Neuronal stem cell (in vitro differentiated cells): ENCODE measurements around the gene MGRN1.

Source experiments
- DNase-seq: peaks from one replicate; pipeline ENCODE4 v3.0.0-alpha.2; 2013; ENCODE audit warnings: low spot score
- H2AFZ ChIP-seq: one replicate; pipeline ENCODE4 v1.6.1; 2013; ENCODE audit warnings: mild to moderate bottlenecking, low read length, inconsistent platforms
- H2AK5ac ChIP-seq: 2 replicates; pipeline ENCODE4 v1.6.1; 2013; ENCODE audit warnings: low read depth, mild to moderate bottlenecking, inconsistent platforms, low read length, moderate library complexity, mixed read lengths
- H2BK120ac ChIP-seq: 2 replicates; pipeline ENCODE4 v1.6.1; 2013; ENCODE audit warnings: low read depth, mild to moderate bottlenecking, inconsistent platforms, low read length, moderate library complexity, mixed read lengths
- H2BK12ac ChIP-seq: one replicate; pipeline ENCODE4 v1.6.1; 2013; ENCODE audit warnings: low read length, inconsistent platforms
- H2BK15ac ChIP-seq: 2 replicates; pipeline ENCODE4 v1.6.1; 2013; ENCODE audit warnings: mild to moderate bottlenecking, low read length, inconsistent platforms, mixed read lengths
- H2BK5ac ChIP-seq: one replicate; pipeline ENCODE4 v1.6.1; 2013; ENCODE audit warnings: inconsistent platforms, mild to moderate bottlenecking, low read length, moderate library complexity
- H3K14ac ChIP-seq: one replicate; pipeline ENCODE4 v1.6.1; 2013; ENCODE audit warnings: low read length, inconsistent platforms
- H3K18ac ChIP-seq: 2 replicates; pipeline ENCODE4 v1.6.1; 2013; ENCODE audit warnings: low read length, inconsistent platforms
- H3K23ac ChIP-seq: 2 replicates; pipeline ENCODE4 v1.6.1; 2013; ENCODE audit warnings: low read depth, mild to moderate bottlenecking, mixed read lengths, low read length, inconsistent platforms; ENCODE audit not compliant: poor library complexity
- H3K27ac ChIP-seq: replicated peaks from 3 replicates; pipeline ENCODE4 v1.5.1; 2013; ENCODE audit warnings: low read length, inconsistent platforms
- H3K27me3 ChIP-seq, 3 experiments: 2 replicates each; pipeline ENCODE4 v1.6.1; 2013; ENCODE audit warnings: low read length in 3 of 3, mild to moderate bottlenecking in 2 of 3, inconsistent platforms in 1 of 3, low read depth in 1 of 3, mixed read lengths in 1 of 3, moderate library complexity in 1 of 3; ENCODE audit not compliant: control insufficient read depth in 3 of 3, insufficient read depth in 3 of 3
- H3K36me3 ChIP-seq, 2 donors: replicated peaks in 1 of 2; 2 replicates each; pipeline ENCODE4 v1.6.1; 2013; ENCODE audit warnings: low read length in 2 of 2; ENCODE audit not compliant: control insufficient read depth in 2 of 2, insufficient read depth in 2 of 2
- H3K4ac ChIP-seq: 2 replicates; pipeline ENCODE4 v1.6.1; 2013; ENCODE audit warnings: inconsistent platforms, mild to moderate bottlenecking, low read length, moderate library complexity
- H3K4me1 ChIP-seq, 2 donors: 1 replicate in 1 of 2; 2 replicates in 1 of 2; pipeline ENCODE4 v1.6.1; 2013; ENCODE audit warnings: low read length in 2 of 2, low read depth in 1 of 2; ENCODE audit not compliant: control insufficient read depth in 2 of 2, insufficient read depth in 1 of 2
- H3K4me2 ChIP-seq: one replicate; pipeline ENCODE4 v1.6.1; 2013; ENCODE audit warnings: mild to moderate bottlenecking, low read length, inconsistent platforms; ENCODE audit not compliant: insufficient read depth, poor library complexity, severe bottlenecking
- H3K4me3 ChIP-seq, 2 donors: 2 replicates each; pipeline ENCODE4 v1.5.1; 2013; ENCODE audit warnings: low read length in 2 of 2, mild to moderate bottlenecking in 2 of 2, inconsistent platforms in 1 of 2, moderate library complexity in 1 of 2
- H3K79me1 ChIP-seq: one replicate; pipeline ENCODE4 v1.6.1; 2013; ENCODE audit warnings: low read depth, mild to moderate bottlenecking, inconsistent platforms, low read length, moderate library complexity
- H3K9ac ChIP-seq: one replicate; pipeline ENCODE4 v1.6.1; 2013; ENCODE audit warnings: mild to moderate bottlenecking, low read depth, low read length, inconsistent platforms; ENCODE audit not compliant: poor library complexity
- H3K9me3 ChIP-seq, 2 donors: replicated peaks in 1 of 2; 2 replicates each; pipeline versions ENCODE3 to v1.6.1; 2013; ENCODE audit warnings: low read length in 2 of 2, mild to moderate bottlenecking in 2 of 2, inconsistent platforms in 1 of 2, low read depth in 1 of 2, mixed read lengths in 1 of 2, moderate library complexity in 1 of 2; ENCODE audit not compliant: control insufficient read depth in 2 of 2, insufficient read depth in 1 of 2
- H4K8ac ChIP-seq: one replicate; pipeline ENCODE4 v1.6.1; 2013; ENCODE audit warnings: low read depth, mild to moderate bottlenecking, inconsistent platforms, low read length, moderate library complexity
- H4K91ac ChIP-seq: one replicate; pipeline ENCODE4 v1.6.1; 2013; ENCODE audit warnings: low read length, low read depth, mild to moderate bottlenecking, inconsistent platforms; ENCODE audit not compliant: poor library complexity
- WGBS, 2 donors: extraction: QIAGEN DNeasy Blood & Tissue Kit; methylation state at CpG; one replicate each; pipeline ENCODE4 v1.1.7; 2013; ENCODE audit warnings: missing lambda C conversion rate in 2 of 2, mixed read lengths in 1 of 2; ENCODE audit not compliant: insufficient read length in 2 of 2, insufficient replicate concordance in 1 of 2; ENCODE audit errors: extremely low coverage in 2 of 2; 5-methylcytosine and 5-hydroxymethylcytosine counted together

Gene MGRN1

DNA sequence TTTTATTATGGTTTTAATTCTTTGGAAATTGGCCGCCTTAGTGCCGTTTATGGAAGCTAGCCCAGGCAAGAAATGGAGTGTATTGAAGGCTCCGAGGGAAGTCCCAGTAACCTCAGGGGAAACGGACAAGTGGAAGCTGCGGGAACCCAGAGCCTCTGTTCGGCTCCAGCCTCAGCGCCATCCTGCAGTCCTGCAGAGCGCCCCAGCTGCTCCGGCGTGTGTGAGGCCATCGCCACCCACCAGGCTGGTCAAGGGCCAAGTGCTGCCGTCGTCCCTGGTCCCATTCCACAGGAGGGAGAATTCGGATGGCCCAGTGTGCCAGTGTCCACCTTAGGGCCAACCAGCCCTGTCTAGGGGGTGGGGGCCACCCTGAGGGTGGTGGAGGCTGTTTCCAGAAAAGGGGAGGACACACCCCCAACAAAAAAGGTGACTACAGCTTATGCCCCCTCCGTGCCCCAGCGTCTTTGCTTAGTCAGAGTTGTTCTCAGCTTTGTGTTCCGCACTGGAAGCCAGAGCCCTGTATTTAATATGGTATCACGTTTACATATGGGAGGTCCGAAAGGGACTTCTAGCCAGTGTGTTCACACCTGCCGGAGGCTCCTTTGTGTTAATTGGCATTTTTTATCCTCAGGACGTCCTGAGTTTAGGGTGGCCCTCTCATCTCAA lies 13.0 kb downstream of the MGRN1 start:
- WGBS, 2 donors = no CpG with 5 or more reads among the region's 21 CpGs
- Histone ChIP-seq H3K4me2 (no peak overlapping the region), H3K23ac (no peak overlapping the region), H2AK5ac (no peak overlapping the region), H2BK120ac (no peak overlapping the region), H2AFZ (no peak overlapping the region), H2BK12ac (no peak overlapping the region), H4K8ac (no peak overlapping the region), H3K27me3 (no peaks in the 10 kb centered on the region), H3K18ac (peak overlapping the region; percentile 19), H3K4me1 (no peaks in the 10 kb centered on the region), H3K9ac (no peak overlapping the region), H3K36me3 (peaks cover 5 to 44% of the 10 kb centered on the region in 2 donors), H4K91ac (no peak overlapping the region), H3K79me1 (peaks cover 26% of the 10 kb centered on the region), H3K9me3 (no peaks in the 10 kb centered on the region), H3K4ac (no peak overlapping the region), H2BK15ac (no peak overlapping the region), H2BK5ac (no peak overlapping the region), H3K14ac (peak overlapping the region; percentile 38), H3K27ac (no peak overlapping the region), H3K4me3 (no peak overlapping the region)
- no peak for DNase-seq

DNA sequence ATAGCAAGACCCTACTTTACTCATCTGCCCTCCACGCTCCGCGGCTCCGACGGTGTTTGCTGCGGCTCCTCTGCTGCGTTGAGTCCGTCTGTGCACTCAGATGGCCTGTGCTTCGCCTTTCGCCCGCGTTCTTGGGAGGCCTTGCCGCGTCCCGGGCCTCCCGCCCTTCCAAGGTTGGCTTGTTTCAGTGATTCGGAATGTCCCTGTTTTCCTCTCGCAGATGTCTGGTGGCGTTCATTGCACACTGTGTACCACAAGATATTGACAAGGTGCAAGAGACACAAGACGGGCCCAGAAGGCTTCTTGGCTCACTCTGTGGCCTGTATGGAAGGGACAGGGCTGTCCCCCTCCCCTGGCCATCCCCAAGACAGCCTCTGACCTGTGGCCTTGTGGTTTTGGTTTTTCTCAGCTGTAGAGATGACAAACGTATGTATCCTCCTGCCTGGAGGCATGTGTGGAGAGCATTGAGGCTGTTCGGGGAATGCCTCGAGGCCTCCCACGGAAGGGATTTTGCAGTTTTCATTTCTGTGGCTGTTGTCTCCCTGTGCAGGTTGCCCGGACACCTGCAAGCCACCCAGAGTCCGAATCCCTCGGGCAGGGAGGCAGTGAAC lies 15.4 kb downstream of the MGRN1 start:
- Histone ChIP-seq H2BK12ac (no peak overlapping the region), H3K4me2 (no peak overlapping the region), H2BK120ac (no peak overlapping the region), H3K4me1 (no peaks in the 10 kb centered on the region), H2AK5ac (no peak overlapping the region), H4K8ac (no peak overlapping the region), H2BK5ac (no peak overlapping the region), H3K27me3 (no peaks in the 10 kb centered on the region), H2BK15ac (no peak overlapping the region), H3K36me3 (peaks cover 0 to 46% of the 10 kb centered on the region in 2 donors), H3K79me1 (peaks cover 18% of the 10 kb centered on the region), H3K18ac (no peak overlapping the region), H3K4me3 (no peak overlapping the region), H3K27ac (no peak overlapping the region), H3K4ac (no peak overlapping the region), H2AFZ (no peak overlapping the region), H3K9ac (peak overlapping the region; percentile 9), H4K91ac (no peak overlapping the region), H3K14ac (peak overlapping the region; percentile 21), H3K23ac (no peak overlapping the region), H3K9me3 (no peaks in the 10 kb centered on the region)
- no CpG with 5 or more reads among the region's 27 CpGs for WGBS, 2 donors
- no peak for DNase-seq

DNA sequence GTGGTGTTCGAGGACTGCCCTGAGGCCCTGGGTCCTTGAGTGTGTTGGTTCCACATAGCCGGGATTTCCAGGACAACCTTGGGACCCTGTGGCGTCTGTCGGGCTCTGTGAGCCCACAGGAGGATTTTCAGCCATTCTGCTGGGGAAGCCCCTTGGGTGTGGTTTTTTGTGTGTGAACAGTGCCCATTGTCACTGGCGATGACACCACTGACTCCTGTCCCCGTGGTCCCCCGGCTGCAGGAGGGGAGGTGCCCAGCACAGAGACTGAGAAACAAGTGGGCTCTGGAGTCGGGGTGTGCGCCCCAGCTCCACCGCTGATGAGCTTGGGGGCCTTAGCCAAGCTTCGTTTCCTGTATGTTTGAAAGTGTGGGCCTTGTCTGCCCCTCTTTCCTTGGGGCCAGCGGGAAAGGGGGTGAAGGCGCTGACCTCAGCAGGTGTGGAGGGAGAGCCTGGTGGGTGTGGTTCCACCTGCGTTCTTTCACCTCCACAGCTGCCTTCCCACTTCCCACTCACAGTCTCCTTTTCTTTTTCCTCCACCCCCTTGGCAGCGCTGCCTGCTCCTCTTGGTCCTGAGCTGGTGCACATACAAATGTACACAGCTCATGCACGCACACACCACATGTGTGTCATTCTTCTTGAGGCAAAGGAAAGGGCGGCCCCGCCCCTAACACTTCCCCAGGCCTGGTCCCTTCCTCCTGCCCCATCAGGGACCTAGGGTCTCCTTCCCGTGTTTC lies 16.1 kb downstream of the MGRN1 start:
- no peak overlapping the region for H2BK120ac ChIP-seq
- DNase-seq = no peak
- peaks cover 0 to 1% of the 10 kb centered on the region in 2 donors for H3K9me3 ChIP-seq
- no peak overlapping the region for H2AFZ ChIP-seq
- H3K4ac ChIP-seq = no peak overlapping the region
- no peak overlapping the region for H2BK5ac ChIP-seq
- no peak overlapping the region for H3K27ac ChIP-seq
- H3K4me2 ChIP-seq = no peak overlapping the region
- H3K4me1 ChIP-seq = no peaks in the 10 kb centered on the region
- H4K8ac ChIP-seq = no peak overlapping the region
- H2BK12ac ChIP-seq = no peak overlapping the region
- no peak overlapping the region for H3K9ac ChIP-seq
- no peak overlapping the region for H4K91ac ChIP-seq
- no peak overlapping the region for H3K14ac ChIP-seq
- H3K36me3 ChIP-seq = peaks cover 0 to 51% of the 10 kb centered on the region in 2 donors
- H3K79me1 ChIP-seq = peaks cover 18% of the 10 kb centered on the region
- H2AK5ac ChIP-seq = no peak overlapping the region
- H3K23ac ChIP-seq = peak overlapping the region; percentile 14
- WGBS, 2 donors = no CpG with 5 or more reads among the region's 19 CpGs
- no peak overlapping the region for H2BK15ac ChIP-seq
- H3K4me3 ChIP-seq = no peak overlapping the region
- no peaks in the 10 kb centered on the region for H3K27me3 ChIP-seq
- H3K18ac ChIP-seq = no peak overlapping the region

DNA sequence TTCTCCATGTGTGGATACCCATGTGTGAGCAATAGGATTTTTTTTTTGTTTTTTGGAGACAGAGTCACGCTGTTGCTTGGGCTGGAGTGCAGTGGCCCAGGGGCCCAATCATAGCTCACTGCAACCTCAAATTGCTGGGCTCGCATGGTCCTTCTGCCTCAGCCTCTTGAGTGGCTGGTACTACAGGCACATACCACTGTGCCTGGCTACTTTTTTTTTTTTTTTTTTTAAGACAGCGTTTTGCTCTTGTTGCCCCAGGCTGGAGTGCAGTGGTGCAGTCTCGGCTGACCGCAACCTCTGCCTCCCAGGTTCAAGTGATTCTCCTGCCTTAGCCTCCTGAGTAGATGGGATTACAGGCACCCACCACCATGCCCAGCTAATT lies 16.7 kb downstream of the MGRN1 start:
- Histone ChIP-seq H3K79me1 (peaks cover 20% of the 10 kb centered on the region), H2BK5ac (no peak overlapping the region), H3K4me2 (no peak overlapping the region), H3K4me3 (no peak overlapping the region), H3K23ac (no peak overlapping the region), H3K27ac (no peak overlapping the region), H3K4ac (no peak overlapping the region), H2BK15ac (no peak overlapping the region), H2AK5ac (no peak overlapping the region), H4K8ac (no peak overlapping the region), H4K91ac (no peak overlapping the region), H3K18ac (no peak overlapping the region), H2AFZ (no peak overlapping the region), H3K4me1 (no peaks in the 10 kb centered on the region), H3K14ac (no peak overlapping the region), H2BK12ac (no peak overlapping the region), H3K36me3 (peaks cover 2 to 51% of the 10 kb centered on the region in 2 donors), H2BK120ac (no peak overlapping the region), H3K27me3 (no peaks in the 10 kb centered on the region), H3K9me3 (peaks cover 0 to 3% of the 10 kb centered on the region in 2 donors), H3K9ac (no peak overlapping the region)
- WGBS, 2 donors = no CpG with 5 or more reads among the region's 5 CpGs
- no peak for DNase-seq
